Osteocyte (in vitro differentiated cells): ENCODE data around the gene MALL. TPM values are rescaled to one million over a fixed set of nuclear protein-coding genes. Genes with fewer than 3 reads are reported as not detected.

Source experiments
- DNase-seq: peaks from one replicate; pipeline ENCODE4 v3.0.0; 2021; ENCODE audit warnings: mixed read lengths; ENCODE audit not compliant: unreplicated experiment; ENCODE audit errors: extremely low spot score
- H3K27ac Mint-ChIP-seq: one replicate; pipeline ENCODE4 v1.8.0; 2021; ENCODE audit warnings: mild to moderate bottlenecking, mixed read lengths; ENCODE audit not compliant: unreplicated experiment
- H3K27me3 Mint-ChIP-seq: one replicate; pipeline ENCODE4 v1.8.0; 2021; ENCODE audit warnings: mixed read lengths; ENCODE audit not compliant: unreplicated experiment
- H3K36me3 Mint-ChIP-seq: one replicate; pipeline ENCODE4 v1.8.0; 2021; ENCODE audit warnings: mixed read lengths; ENCODE audit not compliant: unreplicated experiment
- H3K4me1 Mint-ChIP-seq: one replicate; pipeline ENCODE4 v1.8.0; 2021; ENCODE audit warnings: mixed read lengths; ENCODE audit not compliant: unreplicated experiment
- H3K4me3 Mint-ChIP-seq: one replicate; pipeline ENCODE4 v1.8.0; 2021; ENCODE audit warnings: mild to moderate bottlenecking, moderate library complexity, mixed read lengths; ENCODE audit not compliant: unreplicated experiment
- H3K9me3 Mint-ChIP-seq: one replicate; pipeline ENCODE4 v1.8.0; 2021; ENCODE audit warnings: mixed read lengths; ENCODE audit not compliant: unreplicated experiment
- CTCF ChIP-seq: fragments of 200-600 bp; sonication (generic); IDR thresholded peaks from 2 replicates; pipeline ENCODE4 v1.5.0; 2021; ENCODE audit warnings: antibody characterized with exemption, mild to moderate bottlenecking, moderate library complexity
- total RNA-seq: library from RNA; stranded (reverse); gene quantifications from 2 replicates; pipeline ENCODE4 v1.2.1, GENCODE V29; 2021

Gene MALL
- total RNA-seq, 1 donor from 2014 or later = 0.64 TPM

DNA sequence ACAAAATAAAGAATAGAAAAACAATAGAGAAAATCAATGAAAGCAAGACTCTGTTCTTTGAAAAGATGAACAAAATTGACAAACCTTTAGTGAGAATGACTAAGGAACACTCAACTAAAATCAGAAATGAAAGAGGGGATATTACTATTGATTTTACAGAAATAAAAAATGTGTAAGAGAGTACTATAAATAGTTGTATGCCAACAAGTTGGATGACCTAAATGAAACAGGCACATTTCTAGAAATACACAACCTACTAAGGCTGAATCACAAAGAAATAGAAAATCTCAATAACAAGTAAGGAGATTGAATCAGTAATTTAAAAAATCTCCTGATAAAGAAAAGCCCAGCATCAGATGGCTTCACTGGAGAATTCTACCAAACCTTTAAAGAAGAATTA, 18.4 kb upstream of the MALL start:
- H3K4me3 Mint-ChIP-seq = no peak overlapping the region
- H3K4me1 Mint-ChIP-seq = no peaks in the 10 kb centered on the region
- peaks cover 11% of the 10 kb centered on the region for H3K36me3 Mint-ChIP-seq
- TF ChIP-seq CTCF = no peak
- no peak for DNase-seq
- H3K9me3 Mint-ChIP-seq = peaks cover 18% of the 10 kb centered on the region
- no peak overlapping the region for H3K27ac Mint-ChIP-seq
- no peaks in the 10 kb centered on the region for H3K27me3 Mint-ChIP-seq

GRCh38 chr2:110131166-110131565, 15.5 kb upstream of the MALL start:
- no peak for TF ChIP-seq CTCF
- Mint-ChIP-seq H3K27ac (no peak overlapping the region), H3K27me3 (no peaks in the 10 kb centered on the region), H3K4me3 (no peak overlapping the region), H3K36me3 (peaks cover 12% of the 10 kb centered on the region), H3K4me1 (no peaks in the 10 kb centered on the region), H3K9me3 (peaks cover 18% of the 10 kb centered on the region)
- DNase-seq = no peak

- TF ChIP-seq CTCF = no peak
- Mint-ChIP-seq H3K9me3 (peaks cover 18% of the 10 kb centered on the region), H3K4me3 (no peak overlapping the region), H3K36me3 (peaks cover 12% of the 10 kb centered on the region), H3K4me1 (no peaks in the 10 kb centered on the region), H3K27ac (no peak overlapping the region), H3K27me3 (no peaks in the 10 kb centered on the region)
- no peak for DNase-seq
Measured at GRCh38 chr2:110130757-110131156, 15.1 kb upstream of the MALL start.

DNA sequence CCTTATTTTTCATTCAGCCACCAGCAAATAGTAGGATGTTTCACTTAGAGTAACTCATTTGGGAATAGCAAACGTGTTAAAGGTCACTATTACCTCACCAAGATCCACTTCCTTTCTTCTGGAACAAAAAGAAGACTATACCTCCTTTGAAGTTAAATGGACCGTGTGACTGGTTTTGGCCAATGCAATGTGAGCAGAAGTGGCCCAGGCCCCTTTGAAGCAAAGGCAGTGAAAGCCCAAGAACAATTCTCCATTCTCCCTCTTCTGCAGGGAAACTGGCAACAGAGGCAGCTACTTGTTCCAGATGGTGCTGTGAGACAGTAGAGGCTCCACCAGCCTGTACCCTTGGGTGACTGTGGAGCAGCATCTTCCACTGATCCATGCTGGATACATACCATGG, 11.3 kb upstream of the MALL start:
- no peaks in the 10 kb centered on the region for H3K4me1 Mint-ChIP-seq
- peaks cover 1% of the 10 kb centered on the region for H3K36me3 Mint-ChIP-seq
- no peak for TF ChIP-seq CTCF
- no peak overlapping the region for H3K27ac Mint-ChIP-seq
- H3K27me3 Mint-ChIP-seq = no peaks in the 10 kb centered on the region
- no peak overlapping the region for H3K4me3 Mint-ChIP-seq
- no peaks in the 10 kb centered on the region for H3K9me3 Mint-ChIP-seq
- DNase-seq = no peak

DNA sequence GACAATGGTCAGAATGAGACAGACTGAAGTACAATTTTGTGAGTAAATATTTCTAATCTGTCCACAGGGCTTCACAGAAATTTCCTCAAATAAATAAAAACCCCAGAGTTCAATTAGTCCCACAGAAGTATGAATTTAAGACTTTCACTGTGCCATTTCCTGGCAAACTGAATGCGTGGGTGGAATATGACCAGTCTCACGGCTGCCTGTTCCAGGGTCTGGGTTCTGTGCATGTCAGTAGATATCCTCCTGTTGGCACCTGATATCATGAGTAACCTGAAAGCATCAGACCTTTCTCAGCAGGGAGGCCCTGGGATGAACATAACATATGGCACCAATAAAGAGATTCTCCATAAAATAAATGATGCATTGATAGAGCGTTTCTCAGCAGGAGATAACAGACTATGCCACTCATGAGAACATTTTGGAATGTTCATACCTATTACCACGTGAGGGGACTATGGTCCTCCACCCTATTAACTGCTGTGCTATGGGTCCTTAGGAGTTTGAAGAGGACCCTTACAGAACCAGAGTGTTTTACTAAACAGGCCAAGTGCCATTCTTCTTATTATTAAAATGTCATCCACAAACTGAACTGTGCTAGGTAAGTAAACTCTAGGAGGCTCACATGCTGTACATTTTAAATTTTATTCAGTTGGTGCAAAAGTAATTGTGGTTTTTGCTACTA, 10.6 kb upstream of the MALL start:
- no peak for DNase-seq

More for the DNA sequence above, 10.6 kb upstream of the MALL start:
- TF ChIP-seq CTCF = no peak
- Mint-ChIP-seq H3K4me1 (no peaks in the 10 kb centered on the region), H3K9me3 (no peaks in the 10 kb centered on the region), H3K36me3 (peaks cover 1% of the 10 kb centered on the region), H3K27me3 (no peaks in the 10 kb centered on the region), H3K4me3 (no peak overlapping the region), H3K27ac (no peak overlapping the region)
